Left lung (tissue), 10 donors: ENCODE data around the gene CAMK2A. TPM values are rescaled to one million over a fixed set of nuclear protein-coding genes. Genes with fewer than 3 reads are reported as not detected.
A peak's percentile ranks its signal among the peaks of the same experiment; 100 is the strongest.

Experiments
- ATAC-seq: fragments of 200-7000 bp; cut with Tn5 transposase; one replicate; pipeline ENCODE4 v1.9.1; 2020; ENCODE audit warnings: moderate library complexity
- DNase-seq, 4 donors: peaks; one replicate each; pipeline ENCODE4 v3.0.0-alpha.2; 2013 to 2020
- H3K27ac ChIP-seq, 2 donors: fragments of 200-600 bp; sonication (generic) in 1 of 2; one replicate each; pipeline versions ENCODE4 v1.5.0 to v1.8.0; 2020 to 2021
- H3K27me3 ChIP-seq, 2 donors: fragments of 200-600 bp; sonication (generic) in 1 of 2; one replicate each; pipeline versions ENCODE4 v1.5.0 to v1.8.0; 2020 to 2021
- H3K36me3 ChIP-seq, 2 donors: fragments of 200-600 bp; sonication (generic) in 1 of 2; one replicate each; pipeline versions ENCODE4 v1.5.0 to v1.8.0; 2020 to 2021
- H3K4me1 ChIP-seq, 2 donors: fragments of 200-600 bp; one replicate each; pipeline ENCODE4 v1.8.0; 2021
- H3K4me3 ChIP-seq, 2 donors: fragments of 200-600 bp; sonication (generic) in 1 of 2; one replicate each; pipeline versions ENCODE4 v1.5.0 to v1.8.0; 2020 to 2021; ENCODE audit warnings: mild to moderate bottlenecking in 1 of 2
- H3K9me3 ChIP-seq, 2 donors: fragments of 200-600 bp; sonication (generic) in 1 of 2; one replicate each; pipeline versions ENCODE4 v1.5.0 to v1.8.0; 2020 to 2021
- intact Hi-C, 2 donors: fragments of 100-400 bp; cut with DNase I; formaldehyde crosslinking; loops; one replicate each; pipeline versions ENCODE4 v1.11.2 to v1.14.2; 2022
- polyA plus RNA-seq, 6 donors: library from polyadenylated mRNA; unstranded; fragments of 120-200 nt; gene quantifications; one replicate each; pipeline ENCODE4 v1.2.1, GENCODE V29; 2013; ENCODE audit not compliant: insufficient read length in 6 of 6
- total RNA-seq, 2 donors: library from RNA; stranded (reverse); fragmentation: NEBNext Ultra II Directional; extraction: Animal tissue kit (Norgen Biotek cat#: 25700); gene quantifications; one replicate each; pipeline ENCODE4 v1.2.1, GENCODE V29; 2021
- TF ChIP-seq, protein P1 (sequence below), 2 donors: fragments of 200-600 bp; sonication (generic) in 1 of 2; IDR thresholded peaks; one replicate each; pipeline versions ENCODE4 v1.5.0 to v1.8.0; 2021; ENCODE audit warnings: antibody characterized with exemption in 2 of 2
- donor health status: DM: no; HTN: yes; CAD: no.
- donor health status: DM: no; HTN: no; CAD: no.

The CAMK2A gene
- total and polyA plus RNA-seq, 8 donors: 0.64 to 5.8 (median 4.7) TPM

DNA sequence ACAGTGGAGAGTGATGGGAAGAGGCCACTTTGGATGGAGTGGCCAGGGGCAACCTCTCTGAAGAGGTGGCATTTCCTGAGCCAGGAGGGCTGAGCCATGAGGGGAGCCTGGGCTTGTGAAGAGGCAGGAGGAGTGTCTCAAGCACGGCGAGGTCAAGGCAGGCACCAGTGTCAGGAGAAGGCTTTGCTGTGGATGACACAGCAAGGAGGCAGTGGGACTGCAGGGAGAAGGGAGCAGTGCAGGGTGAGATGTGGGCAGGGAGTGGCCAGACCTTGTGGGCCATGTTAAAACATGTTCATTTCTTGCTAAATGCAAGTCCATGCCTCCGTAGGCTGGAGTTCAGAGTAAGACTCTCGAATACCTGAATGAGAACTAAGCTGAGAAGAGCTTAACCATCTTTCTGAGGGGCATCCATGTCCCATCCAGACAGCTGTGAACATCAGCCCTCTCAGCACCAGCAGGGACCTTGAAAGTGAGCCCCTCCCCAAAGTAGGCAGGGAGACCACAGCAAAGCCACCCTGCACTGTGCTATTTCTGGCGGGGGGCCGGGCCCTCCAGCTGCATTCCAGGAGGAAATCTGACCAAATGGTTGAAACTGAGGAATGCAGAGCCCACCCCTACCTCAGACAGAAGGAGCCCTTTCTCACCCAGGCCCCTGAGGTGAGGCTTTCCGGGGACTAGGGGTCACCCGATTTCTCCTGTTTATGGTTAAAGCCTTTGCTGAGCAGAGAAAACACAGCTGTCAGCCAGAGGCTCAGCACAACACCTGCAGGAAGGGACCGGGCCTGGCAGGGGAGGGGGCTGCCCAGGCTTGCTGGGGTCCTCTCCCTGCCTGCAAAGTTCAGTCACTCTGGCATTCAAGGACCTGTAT is 29.3 kb upstream of the CAMK2A start:
- ATAC-seq (no peak), DNase-seq (no peak)
- intact Hi-C loops: no loop called here
- no peaks in the 10 kb centered on the region for H3K4me1 ChIP-seq
- TF ChIP-seq, protein P1, sequence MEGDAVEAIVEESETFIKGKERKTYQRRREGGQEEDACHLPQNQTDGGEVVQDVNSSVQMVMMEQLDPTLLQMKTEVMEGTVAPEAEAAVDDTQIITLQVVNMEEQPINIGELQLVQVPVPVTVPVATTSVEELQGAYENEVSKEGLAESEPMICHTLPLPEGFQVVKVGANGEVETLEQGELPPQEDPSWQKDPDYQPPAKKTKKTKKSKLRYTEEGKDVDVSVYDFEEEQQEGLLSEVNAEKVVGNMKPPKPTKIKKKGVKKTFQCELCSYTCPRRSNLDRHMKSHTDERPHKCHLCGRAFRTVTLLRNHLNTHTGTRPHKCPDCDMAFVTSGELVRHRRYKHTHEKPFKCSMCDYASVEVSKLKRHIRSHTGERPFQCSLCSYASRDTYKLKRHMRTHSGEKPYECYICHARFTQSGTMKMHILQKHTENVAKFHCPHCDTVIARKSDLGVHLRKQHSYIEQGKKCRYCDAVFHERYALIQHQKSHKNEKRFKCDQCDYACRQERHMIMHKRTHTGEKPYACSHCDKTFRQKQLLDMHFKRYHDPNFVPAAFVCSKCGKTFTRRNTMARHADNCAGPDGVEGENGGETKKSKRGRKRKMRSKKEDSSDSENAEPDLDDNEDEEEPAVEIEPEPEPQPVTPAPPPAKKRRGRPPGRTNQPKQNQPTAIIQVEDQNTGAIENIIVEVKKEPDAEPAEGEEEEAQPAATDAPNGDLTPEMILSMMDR (IDR thresholded peaks at IDR 0.05): no peak
- H3K36me3 ChIP-seq: no peaks in the 10 kb centered on the region
- no peaks in the 10 kb centered on the region for H3K9me3 ChIP-seq
- H3K27me3 ChIP-seq: no peaks in the 10 kb centered on the region
- H3K4me3 ChIP-seq: no peak overlapping the region
- no peak overlapping the region for H3K27ac ChIP-seq

DNA sequence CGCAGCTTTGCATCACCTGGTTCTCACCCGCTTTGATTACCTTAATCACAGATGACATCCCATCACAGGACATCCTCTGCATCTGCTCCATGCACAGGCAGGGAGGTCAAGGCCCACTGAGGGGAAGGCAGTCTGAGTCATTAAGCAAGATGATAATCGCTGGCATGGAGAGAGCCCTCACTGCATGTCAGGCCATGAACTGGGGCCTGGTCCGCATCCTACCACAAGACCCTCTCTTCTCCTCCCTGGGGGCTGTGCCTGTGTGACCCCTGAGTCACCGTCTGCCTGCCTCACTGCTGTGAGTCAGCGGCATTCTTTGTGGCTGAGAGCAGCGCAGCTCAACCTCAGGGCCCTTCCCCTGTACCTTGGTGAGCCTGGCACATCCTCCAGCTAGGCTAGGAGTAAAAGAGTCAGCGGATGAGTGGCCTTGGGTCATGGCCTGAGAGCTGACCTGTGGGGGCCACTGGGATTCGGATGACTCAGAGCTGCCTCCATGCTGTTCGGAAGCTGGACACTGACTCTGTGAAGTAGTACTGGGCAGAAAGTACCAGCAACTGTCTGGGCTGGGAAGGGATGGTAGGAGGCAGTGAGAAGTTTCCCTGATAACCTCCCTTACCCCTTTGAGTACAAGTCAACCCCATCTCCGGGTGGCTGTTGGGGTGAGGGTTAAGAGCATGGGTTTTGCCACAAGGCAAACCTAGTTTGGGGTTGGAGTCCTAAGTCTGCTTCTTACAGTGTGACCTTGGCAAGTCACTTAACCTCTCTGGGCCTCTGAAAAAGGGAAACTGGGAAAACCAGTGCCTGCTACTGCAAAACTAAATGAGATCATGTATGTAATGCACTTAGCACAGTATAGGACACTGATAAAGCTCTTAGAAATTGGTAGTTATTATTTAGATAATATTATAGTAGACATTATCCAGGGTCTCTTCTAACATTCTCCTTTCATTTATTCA is 27.8 kb upstream of the CAMK2A start:
- Histone ChIP-seq H3K9me3 (no peaks in the 10 kb centered on the region), H3K36me3 (no peaks in the 10 kb centered on the region), H3K4me1 (no peaks in the 10 kb centered on the region), H3K27me3 (no peaks in the 10 kb centered on the region), H3K27ac (no peak overlapping the region), H3K4me3 (no peak overlapping the region)
- intact Hi-C loops: no loop called here
- DNase-seq (no peak), ATAC-seq (peak; percentile 60)
- TF ChIP-seq, protein P1 (IDR thresholded peaks at IDR 0.05): no peak

DNA sequence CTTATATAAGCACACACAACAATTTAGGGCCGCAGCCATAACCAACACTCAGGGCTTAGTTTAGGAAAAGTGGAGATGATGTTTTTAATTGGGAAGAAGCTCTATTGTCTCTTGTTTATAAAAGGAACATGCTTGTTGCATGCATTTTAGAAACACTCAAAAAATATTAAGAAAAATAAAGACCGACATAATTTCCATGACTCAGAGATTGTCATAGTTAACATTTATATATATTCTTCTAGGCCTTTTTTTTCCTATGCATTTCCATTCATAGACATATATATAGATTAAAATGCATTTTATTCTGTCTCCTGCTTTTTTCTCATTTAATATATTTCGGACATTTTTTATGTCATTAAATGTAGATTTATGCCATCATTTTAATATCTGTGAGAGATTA is 26.7 kb upstream of the CAMK2A start:
- intact Hi-C loops: no loop called here
- TF ChIP-seq, protein P1 (IDR thresholded peaks at IDR 0.05): no peak
- no peak for DNase-seq
- Histone ChIP-seq H3K27me3 (no peaks in the 10 kb centered on the region), H3K4me3 (no peak overlapping the region), H3K4me1 (no peaks in the 10 kb centered on the region), H3K9me3 (no peaks in the 10 kb centered on the region), H3K27ac (no peak overlapping the region), H3K36me3 (no peaks in the 10 kb centered on the region)
- ATAC-seq: no peak

DNA sequence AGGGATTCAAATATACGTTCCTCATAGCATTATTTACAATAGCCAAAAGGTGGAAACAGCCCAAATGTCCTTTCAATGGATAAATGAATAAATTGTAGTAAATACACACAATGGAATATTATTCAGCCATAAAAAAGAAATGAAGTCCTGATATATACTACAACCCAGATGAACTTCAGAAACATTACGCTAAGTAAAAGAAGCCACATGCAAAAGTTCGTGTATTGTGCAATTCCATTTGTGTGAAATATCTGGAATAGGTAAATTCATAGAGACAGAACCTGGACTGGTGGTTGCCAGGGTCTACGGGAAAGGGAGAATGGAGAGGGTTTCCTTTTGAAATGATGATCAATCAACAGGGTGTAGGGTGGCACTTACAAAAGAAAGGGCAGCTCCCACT is 25.7 kb upstream of the CAMK2A start:
- TF ChIP-seq, protein P1 (IDR thresholded peaks at IDR 0.05): no peak
- intact Hi-C loops: no loop called here
- no peaks in the 10 kb centered on the region for H3K36me3 ChIP-seq
- no peak overlapping the region for H3K4me3 ChIP-seq
- DNase-seq (no peak), ATAC-seq (no peak)
- H3K4me1 ChIP-seq: no peaks in the 10 kb centered on the region
- no peaks in the 10 kb centered on the region for H3K27me3 ChIP-seq
- H3K9me3 ChIP-seq: no peaks in the 10 kb centered on the region
- H3K27ac ChIP-seq: no peak overlapping the region
